ENCODE measurements around the gene SAMD3.

GRCh38 chr6:130120731-130121130, 102.0 kb downstream of the SAMD3 start:
- no peak for TF ChIP-seq EZH2 (IDR thresholded peaks at IDR 0.05; ENCODE audit: borderline replicate concordance, low read depth, low read length, severe bottlenecking)
- no peak for TF ChIP-seq CTCF (IDR thresholded peaks at IDR 0.05; ENCODE audit: borderline replicate concordance, extremely low read depth, low read length, poor library complexity, severe bottlenecking)

Data from DND-41 (cell line).